GM12865 (cell line): ENCODE results near the gene CDH22.

Experiments
- DNase-seq: peaks from one replicate; pipeline ENCODE4 v3.0.0; 2010; ENCODE audit warnings: low read depth
- H3K4me3 ChIP-seq: 2 replicates; pipeline ENCODE4 v1.5.1; 2011; ENCODE audit warnings: mild to moderate bottlenecking, low read depth, low read length, control low read depth
- CTCF ChIP-seq: IDR thresholded peaks from 2 replicates; pipeline ENCODE4 v1.5.1; 2011; ENCODE audit warnings: low read length, control low read depth, low read depth, inconsistent platforms; ENCODE audit not compliant: insufficient read depth; ENCODE audit errors: missing control alignments

CDH22 gene

GRCh38 chr20:46213946-46214823 is 94.1 kb downstream of the CDH22 start:
- DNase-seq: no peak

GRCh38 chr20:46212876-46213275 is 95.4 kb downstream of the CDH22 start:
- TF ChIP-seq CTCF: no peak
- H3K4me3 ChIP-seq: no peak overlapping the region
- DNase-seq: no peak

More at GRCh38 chr20:46213946-46214823, 94.1 kb downstream of the CDH22 start:
- TF ChIP-seq CTCF: no peak
- H3K4me3 ChIP-seq: no peak overlapping the region

GRCh38 chr20:46212252-46212651 is 96.0 kb downstream of the CDH22 start:
- DNase-seq: no peak
- TF ChIP-seq CTCF: no peak
- no peak overlapping the region for H3K4me3 ChIP-seq

- TF ChIP-seq CTCF: no peak
- no peak for DNase-seq
- H3K4me3 ChIP-seq: no peak overlapping the region
These were observed 97.0 kb downstream of the CDH22 start for GRCh38 chr20:46211331-46211722.

GRCh38 chr20:46210672-46211330 is 97.5 kb downstream of the CDH22 start:
- no peak for TF ChIP-seq CTCF
- DNase-seq: no peak
- H3K4me3 ChIP-seq: no peak overlapping the region

- no peak for TF ChIP-seq CTCF
- no peak for DNase-seq
- H3K4me3 ChIP-seq: no peak overlapping the region
These were observed 98.2 kb downstream of the CDH22 start for GRCh38 chr20:46209930-46210671.
